Lower leg skin (tissue), 4 donors: ENCODE results near the gene TRAPPC5. TPM values are rescaled to one million over a fixed set of nuclear protein-coding genes. Genes with fewer than 3 reads are reported as not detected.

Experiments used
- DNase-seq, 2 donors: peaks; one replicate each; pipeline ENCODE4 v3.0.0-alpha.2; 2019; ENCODE audit warnings: low spot score in 2 of 2
- H3K4me3 ChIP-seq: fragments of 200-600 bp; sonication (generic); 2 replicates; pipeline ENCODE4 v1.5.1; 2017; ENCODE audit warnings: mild to moderate bottlenecking, low read depth; ENCODE audit not compliant: poor library complexity, severe bottlenecking
- CTCF ChIP-seq, 3 donors: fragments of 450-650 bp; IDR thresholded peaks; one replicate each; pipeline ENCODE4 v1.5.1; 2016; ENCODE audit warnings: antibody characterized with exemption in 3 of 3, mild to moderate bottlenecking in 3 of 3, moderate library complexity in 2 of 3
- POLR2A ChIP-seq, 2 donors: fragments of 450-650 bp; IDR thresholded peaks; one replicate each; pipeline ENCODE4 v1.6.1; 2016 to 2017; ENCODE audit warnings: antibody characterized with exemption in 2 of 2, mild to moderate bottlenecking in 1 of 2, moderate library complexity in 1 of 2
- WGBS, 2 donors: methylation state at CpG; one replicate each; pipeline ENCODE4 v1.1.5; 2018; 5-methylcytosine and 5-hydroxymethylcytosine counted together
- intact Hi-C: fragments of 100-400 bp; cut with DNase I; formaldehyde crosslinking; loops from one replicate; pipeline ENCODE4 v1.15.0; 2023; ENCODE audit warnings: low total_unique reads
- total RNA-seq, 4 donors: library from RNA; depleted of rRNA; stranded (reverse); fragments of >200 nt; gene quantifications; one replicate each; pipeline ENCODE4 v1.1.0, GENCODE V29; 2016

The TRAPPC5 gene
- total RNA-seq, 4 donors from 2014 or later: 115 to 197 (median 143) TPM

DNA sequence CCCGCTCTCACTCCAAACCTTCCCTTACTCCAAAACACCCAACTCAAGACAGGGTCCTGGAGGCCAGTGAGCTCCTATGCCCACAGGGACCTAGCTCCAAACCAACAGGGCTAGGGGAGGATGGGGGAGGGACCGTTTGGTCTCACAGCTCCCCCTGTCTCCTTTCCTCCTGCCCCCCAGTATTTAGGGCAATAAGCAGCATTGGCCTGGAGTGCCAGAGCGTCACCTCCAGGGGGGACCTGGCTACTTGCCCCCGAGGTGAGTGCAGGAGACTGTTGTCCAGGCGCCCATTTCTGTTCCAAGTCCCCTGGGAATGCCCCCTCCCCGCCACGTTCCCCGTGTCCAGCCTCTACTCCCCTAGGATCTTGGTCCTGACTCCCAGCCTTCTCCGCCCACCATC, 11.0 kb upstream of the TRAPPC5 start:
- DNase-seq: no peak
- TF ChIP-seq CTCF (IDR thresholded peaks at IDR 0.05): no peak
- TF ChIP-seq POLR2A (IDR thresholded peaks at IDR 0.05): no peak
- intact Hi-C loops: no loop called here
- H3K4me3 ChIP-seq: no peak overlapping the region
- 35 to 38% methylated on average over 9 of the region's 9 CpGs for WGBS, 2 donors

DNA sequence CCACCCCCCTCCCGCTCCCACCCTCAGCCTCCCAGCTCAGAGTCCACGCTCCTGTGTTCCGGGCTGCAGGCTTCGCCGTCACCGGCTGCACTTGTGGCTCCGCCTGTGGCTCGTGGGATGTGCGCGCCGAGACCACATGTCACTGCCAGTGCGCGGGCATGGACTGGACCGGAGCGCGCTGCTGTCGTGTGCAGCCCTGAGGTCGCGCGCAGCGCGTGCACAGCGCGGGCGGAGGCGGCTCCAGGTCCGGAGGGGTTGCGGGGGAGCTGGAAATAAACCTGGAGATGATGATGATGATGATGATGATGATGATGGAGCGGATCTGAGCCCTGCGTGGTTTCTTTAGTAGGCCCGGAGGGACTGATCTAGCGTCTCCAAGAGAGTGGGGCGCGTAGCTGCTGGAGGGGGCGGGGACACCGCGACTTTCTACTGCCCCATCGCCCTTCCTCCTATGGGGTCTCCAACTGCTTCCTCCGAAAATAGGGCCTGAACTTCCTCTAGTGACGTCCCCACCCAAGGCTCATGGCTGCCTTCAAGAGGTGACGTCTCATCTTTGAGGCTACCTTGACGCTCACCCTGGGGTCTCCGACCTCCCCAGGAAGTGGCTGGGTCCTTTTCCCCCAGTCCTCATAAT, 10.4 kb upstream of the TRAPPC5 start:
- 2% methylated on average over 25 to 41 of the region's 43 CpGs for WGBS, 2 donors
- TF ChIP-seq CTCF (IDR thresholded peaks at IDR 0.05): no peak
- no peak for TF ChIP-seq POLR2A (IDR thresholded peaks at IDR 0.05)
- H3K4me3 ChIP-seq: no peak overlapping the region
- no peak for DNase-seq
- intact Hi-C loops: no loop called here

DNA sequence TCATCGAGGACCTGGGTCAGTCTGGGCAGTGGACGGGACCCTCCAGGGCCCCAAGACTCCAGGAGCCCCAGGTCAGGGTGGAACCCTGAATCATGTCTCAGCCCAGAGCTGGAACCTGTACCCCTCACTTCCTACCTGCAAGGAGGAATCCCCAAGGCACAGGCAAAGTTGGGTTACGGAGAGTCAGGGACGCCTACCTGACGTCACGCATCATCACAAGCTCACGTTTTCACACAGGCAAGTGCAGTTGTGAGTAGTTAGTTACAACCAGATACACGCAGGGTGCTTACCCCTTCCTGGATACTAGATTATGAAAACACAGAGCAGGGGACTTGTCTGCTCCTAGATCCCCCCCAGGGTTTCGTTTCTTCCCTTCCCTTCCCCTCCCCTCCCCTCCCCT, 9.8 kb upstream of the TRAPPC5 start:
- WGBS, 2 donors: 30 to 32% methylated on average over 8 to 9 of the region's 9 CpGs
- H3K4me3 ChIP-seq: no peak overlapping the region
- intact Hi-C loops: no loop called here
- TF ChIP-seq CTCF (IDR thresholded peaks at IDR 0.05): no peak
- TF ChIP-seq POLR2A (IDR thresholded peaks at IDR 0.05): no peak
- DNase-seq: no peak

- intact Hi-C loops: no loop called here
- H3K4me3 ChIP-seq: no peak overlapping the region
- DNase-seq: no peak
- WGBS, 2 donors: 52 to 58% methylated on average over 9 of the region's 9 CpGs
- TF ChIP-seq CTCF (IDR thresholded peaks at IDR 0.05) (no peak), POLR2A (IDR thresholded peaks at IDR 0.05) (no peak)
These were observed 8.1 kb upstream of the TRAPPC5 start for GRCh38 chr19:7672522-7672921.

DNA sequence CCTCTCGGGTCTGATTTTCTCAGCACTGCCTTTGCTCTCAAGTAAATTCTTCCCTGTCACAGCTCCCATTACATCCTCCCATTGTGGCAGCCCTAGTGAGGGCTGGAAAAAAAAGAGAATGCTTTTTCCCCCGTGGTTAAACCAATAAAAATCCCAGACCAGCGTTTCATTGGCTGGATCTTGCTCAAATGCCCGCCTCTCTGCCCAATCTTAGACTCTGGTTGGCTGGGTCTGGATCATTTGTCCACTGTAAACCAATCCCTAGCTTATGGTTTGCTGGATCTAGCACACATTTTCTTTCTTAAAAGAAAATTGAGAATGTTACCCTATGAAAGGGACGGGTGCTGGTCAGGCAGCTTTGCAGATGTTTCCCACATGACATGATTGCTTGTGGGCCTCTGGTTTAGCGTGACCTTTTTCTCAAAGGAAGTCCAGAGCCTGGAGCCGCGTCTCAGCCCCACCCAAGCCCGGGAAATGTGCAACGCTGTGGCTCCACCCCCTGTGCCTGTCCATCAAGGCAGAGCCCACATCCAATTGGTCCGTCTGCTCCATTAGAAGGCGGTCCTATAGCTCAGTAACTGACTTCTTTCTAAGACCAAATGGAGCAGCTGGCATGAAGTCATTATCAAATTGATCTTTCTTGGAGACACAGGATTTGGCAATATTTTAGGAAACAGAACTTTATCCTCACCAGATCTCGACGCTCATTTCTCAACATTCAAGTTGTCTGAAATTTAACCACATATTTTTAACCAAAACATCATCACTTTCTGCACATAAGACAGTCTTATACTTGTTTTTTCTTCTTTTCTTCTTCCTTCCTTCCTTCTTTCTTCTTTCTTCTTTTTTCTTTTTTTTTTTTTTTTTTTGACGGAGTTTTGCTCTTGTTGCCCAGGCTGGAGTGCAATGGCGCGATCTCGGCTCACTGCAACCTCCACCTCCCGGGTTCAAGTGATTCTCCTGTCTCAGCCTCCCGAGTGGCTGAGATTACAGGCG, 6.3 kb upstream of the TRAPPC5 start:
- DNase-seq: peak; percentile 83 to 94
- H3K4me3 ChIP-seq: no peak overlapping the region
- TF ChIP-seq CTCF (IDR thresholded peaks at IDR 0.05) (no peak), POLR2A (IDR thresholded peaks at IDR 0.05) (no peak)
- intact Hi-C loops: no loop called here
- WGBS, 2 donors: 49 to 50% methylated on average over 20 to 21 of the region's 21 CpGs
